ENCODE measurements around the gene SHISAL2A.

GRCh38 chr1:52598729-52599128 is 34.2 kb upstream of the SHISAL2A start:
- TF ChIP-seq CTCF (IDR thresholded peaks at IDR 0.05) (no peak), POLR2AphosphoS5 (IDR thresholded peaks at IDR 0.05) (no peak), POLR2A (IDR thresholded peaks at IDR 0.05) (no peak), EP300 (IDR thresholded peaks at IDR 0.05) (no peak)
